Spleen (tissue), 11 donors: ENCODE results near the gene FKRP. TPM values are rescaled to one million over a fixed set of nuclear protein-coding genes. Genes with fewer than 3 reads are reported as not detected.
"Not testable (repeated sequence)": the region's sequence is repeated elsewhere in the genome, so short reads cannot be mapped to it uniquely, and the experiment has no call there.

Source experiments
- DNase-seq: peaks from one replicate; pipeline ENCODE4 v3.0.0-alpha.2; 2020
- H3K27ac ChIP-seq, 8 donors: fragments of 200-600 bp; sonication (generic) in 7 of 8; 1 replicate in 4 of 8; 2 replicates in 4 of 8; pipeline versions ENCODE4 v1.5.0 to v1.8.0; 2016 to 2021; ENCODE audit warnings: inconsistent platforms in 4 of 8, mild to moderate bottlenecking in 4 of 8, moderate library complexity in 1 of 8
- H3K27me3 ChIP-seq, 7 donors: fragments of 200-600 bp; sonication (generic) in 6 of 7; replicated peaks in 1 of 7; 1 replicate in 4 of 7; 2 replicates in 3 of 7; pipeline versions ENCODE4 v1.5.0 to v1.8.0; 2016 to 2021; ENCODE audit warnings: inconsistent platforms in 3 of 7, mild to moderate bottlenecking in 1 of 7
- H3K36me3 ChIP-seq, 6 donors: fragments of 200-600 bp; sonication (generic) in 5 of 6; 1 replicate in 4 of 6; 2 replicates in 2 of 6; pipeline versions ENCODE4 v1.5.0 to v1.8.0; 2016 to 2021; ENCODE audit warnings: inconsistent platforms in 2 of 6
- H3K4me1 ChIP-seq, 6 donors: fragments of 200-600 bp; sonication (generic) in 5 of 6; 1 replicate in 3 of 6; 2 replicates in 3 of 6; pipeline versions ENCODE4 v1.5.0 to v1.8.0; 2016 to 2021; ENCODE audit warnings: inconsistent platforms in 3 of 6
- H3K4me3 ChIP-seq, 8 donors: fragments of 200-600 bp; sonication (generic) in 7 of 8; 1 replicate in 4 of 8; 2 replicates in 4 of 8; pipeline versions ENCODE4 v1.5.0 to v1.8.0; 2016 to 2021; ENCODE audit warnings: inconsistent platforms in 4 of 8, mild to moderate bottlenecking in 4 of 8, moderate library complexity in 2 of 8
- H3K9me3 ChIP-seq, 8 donors: fragments of 200-600 bp; sonication (generic) in 7 of 8; 1 replicate in 4 of 8; 2 replicates in 4 of 8; pipeline versions ENCODE4 v1.5.0 to v1.8.0; 2016 to 2021; ENCODE audit warnings: inconsistent platforms in 4 of 8
- POLR2A ChIP-seq, 3 donors: fragments of 450-650 bp; IDR thresholded peaks; one replicate each; pipeline ENCODE4 v1.5.1; 2017; ENCODE audit warnings: antibody characterized with exemption in 3 of 3, mild to moderate bottlenecking in 1 of 3
- POLR2AphosphoS5 ChIP-seq, 3 donors: sonication (generic); formaldehyde crosslinking; IDR thresholded peaks; one replicate each; pipeline ENCODE4 v1.5.1; 2017; ENCODE audit warnings: antibody characterized with exemption in 3 of 3
- WGBS, 5 donors: extraction: QIAGEN DNeasy Blood & Tissue Kit in 3 of 5; methylation state at CpG; one replicate each; pipeline versions ENCODE4 v1.1.5 to v1.1.7; 2013 to 2018; 5-methylcytosine and 5-hydroxymethylcytosine counted together
- intact Hi-C: fragments of 100-400 bp; cut with DNase I; formaldehyde crosslinking; loops from one replicate; pipeline ENCODE4 v1.15.0; 2023; ENCODE audit warnings: low total_unique reads
- polyA plus RNA-seq, 3 donors: library from polyadenylated mRNA; stranded (reverse); fragments of 200-250 nt; gene quantifications; one replicate each; pipeline ENCODE4 v1.2.1, GENCODE V29; 2013
- total RNA-seq, 7 donors: library from RNA; depleted of rRNA in 3 of 7; stranded (reverse); fragments of >200 nt in 3 of 7; fragmentation: NEBNext Ultra II Directional in 4 of 7; extraction: Animal tissue kit (Norgen Biotek cat#: 25700) in 4 of 7; gene quantifications; one replicate each; pipeline versions ENCODE4 v1.1.0 to v1.2.1, GENCODE V29; 2016 to 2021
- TF ChIP-seq, protein P1 (sequence below), 11 experiments: fragments of 200-600 bp in 7 of 11; fragments of 450-650 bp in 4 of 11; sonication (generic) in 4 of 11; IDR thresholded peaks in 8 of 11; conservative IDR thresholded peaks in 3 of 11; 1 replicate in 7 of 11; 2 replicates in 4 of 11; pipeline versions ENCODE4 v1.4.0 to v1.8.0; 2016 to 2021; ENCODE audit warnings: antibody characterized with exemption in 11 of 11, inconsistent platforms in 4 of 11, mild to moderate bottlenecking in 1 of 11
- donor health status: healthy with polysubstance abuse.
- donor health status: DM: no; HTN: no; CAD: no; lungs with moderate emphysema.
- donor health status: DM: no; HTN: no; CAD: no.
- donor health status: Bipolar disorder and iron deficiency.
- donor health status: healthy.
- donor health status: DM: no; HTN: no; CAD: no.
- donor health status: DM: yes; HTN: yes; CAD: no.

Gene FKRP
- total and polyA plus RNA-seq, 10 donors = 5.3 to 24.8 (median 18.8) TPM

DNA sequence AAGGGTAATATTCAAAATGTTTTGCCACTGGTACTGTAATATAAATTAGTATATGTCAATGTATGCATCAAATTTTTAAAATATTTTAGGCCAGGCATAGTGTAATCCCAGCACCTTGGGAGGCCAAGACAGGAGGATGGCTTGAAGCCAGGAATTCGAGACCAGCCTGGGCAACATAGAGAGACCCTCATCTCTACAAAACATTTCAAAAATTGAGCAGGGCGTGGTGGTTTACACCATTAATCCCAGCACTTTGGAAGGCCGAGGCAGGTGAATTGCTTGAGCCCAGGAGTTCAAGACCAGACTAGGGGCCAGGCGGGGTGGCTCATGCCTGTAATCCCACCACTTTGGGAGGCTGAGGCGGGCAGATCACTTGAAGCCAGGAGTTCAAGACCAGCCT lies 14.5 kb downstream of the FKRP start:
- 88 to 97% (median 92%) methylated on average over 5 of the region's 5 CpGs for WGBS, 5 donors
- H3K27ac ChIP-seq = no peak overlapping the region
- TF ChIP-seq, protein P1, sequence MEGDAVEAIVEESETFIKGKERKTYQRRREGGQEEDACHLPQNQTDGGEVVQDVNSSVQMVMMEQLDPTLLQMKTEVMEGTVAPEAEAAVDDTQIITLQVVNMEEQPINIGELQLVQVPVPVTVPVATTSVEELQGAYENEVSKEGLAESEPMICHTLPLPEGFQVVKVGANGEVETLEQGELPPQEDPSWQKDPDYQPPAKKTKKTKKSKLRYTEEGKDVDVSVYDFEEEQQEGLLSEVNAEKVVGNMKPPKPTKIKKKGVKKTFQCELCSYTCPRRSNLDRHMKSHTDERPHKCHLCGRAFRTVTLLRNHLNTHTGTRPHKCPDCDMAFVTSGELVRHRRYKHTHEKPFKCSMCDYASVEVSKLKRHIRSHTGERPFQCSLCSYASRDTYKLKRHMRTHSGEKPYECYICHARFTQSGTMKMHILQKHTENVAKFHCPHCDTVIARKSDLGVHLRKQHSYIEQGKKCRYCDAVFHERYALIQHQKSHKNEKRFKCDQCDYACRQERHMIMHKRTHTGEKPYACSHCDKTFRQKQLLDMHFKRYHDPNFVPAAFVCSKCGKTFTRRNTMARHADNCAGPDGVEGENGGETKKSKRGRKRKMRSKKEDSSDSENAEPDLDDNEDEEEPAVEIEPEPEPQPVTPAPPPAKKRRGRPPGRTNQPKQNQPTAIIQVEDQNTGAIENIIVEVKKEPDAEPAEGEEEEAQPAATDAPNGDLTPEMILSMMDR (IDR thresholded peaks at IDR 0.05 in 8 of 11, conservative IDR thresholded peaks at IDR 0.05 in 3 of 11) = no peak
- TF ChIP-seq POLR2A (IDR thresholded peaks at IDR 0.05) = no peak
- no peak for TF ChIP-seq POLR2AphosphoS5 (IDR thresholded peaks at IDR 0.05)
- intact Hi-C loops = no loop called here
- peaks cover 0 to 31% (median 10%) of the 10 kb centered on the region in 6 donors for H3K36me3 ChIP-seq
- DNase-seq = no peak
- peaks cover 16 to 34% (median 22%) of the 10 kb centered on the region in 6 donors for H3K4me1 ChIP-seq
- H3K9me3 ChIP-seq = no peaks in the 10 kb centered on the region
- no peaks in the 10 kb centered on the region for H3K27me3 ChIP-seq
- no peak overlapping the region for H3K4me3 ChIP-seq

DNA sequence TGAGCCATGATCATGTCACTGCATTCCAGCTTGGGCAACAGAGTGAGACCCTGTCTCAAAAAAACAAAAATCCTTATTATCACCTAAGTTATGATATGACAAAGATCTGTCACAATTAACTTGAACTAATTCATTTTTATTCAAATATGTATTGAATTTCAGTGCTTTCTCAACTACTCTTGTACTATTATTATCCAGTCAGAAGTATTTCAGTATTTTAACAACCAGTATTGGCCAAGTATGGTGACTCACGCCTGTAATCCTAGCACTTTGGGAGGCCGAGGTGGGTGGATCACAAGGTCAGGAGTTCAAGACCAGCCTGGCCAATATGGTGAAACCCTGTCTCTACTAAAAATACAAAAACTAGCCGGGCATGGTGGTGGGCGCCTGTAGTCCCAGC lies 15.0 kb downstream of the FKRP start:
- intact Hi-C loops, H3K27me3 ChIP-seq, H3K4me3 ChIP-seq, H3K9me3 ChIP-seq, H3K27ac ChIP-seq, DNase-seq: not testable (repeated sequence)
- Histone ChIP-seq H3K36me3 (peaks cover 0 to 25% (median 6%) of the 10 kb centered on the region in 6 donors), H3K4me1 (peaks cover 11 to 29% (median 16%) of the 10 kb centered on the region in 6 donors)
- WGBS, 5 donors = 76 to 87% (median 82%) methylated on average over 4 of the region's 4 CpGs

DNA sequence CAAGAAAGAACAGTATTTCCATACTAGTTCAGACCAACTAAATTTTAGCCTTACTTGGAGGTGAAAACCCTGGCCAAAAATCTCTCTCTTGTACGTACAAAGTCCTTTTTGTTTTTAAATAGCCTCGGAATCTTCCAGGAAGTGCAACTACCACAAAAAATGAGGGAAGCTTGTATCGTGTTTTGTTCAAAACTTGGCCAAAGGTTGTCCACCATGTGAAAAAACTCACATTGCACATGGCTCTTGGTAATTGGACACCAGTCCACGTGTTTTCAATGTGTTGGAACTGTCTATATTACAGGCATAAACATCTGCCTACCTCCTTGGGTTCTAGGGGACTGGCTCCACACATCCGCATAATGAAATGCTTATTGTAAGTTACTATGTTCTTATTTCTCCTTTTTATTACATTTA lies 15.6 kb downstream of the FKRP start:
- H3K27ac ChIP-seq = no peak overlapping the region
- H3K4me3 ChIP-seq = no peak overlapping the region
- H3K27me3 ChIP-seq = no peaks in the 10 kb centered on the region
- intact Hi-C loops = no loop called here
- H3K4me1 ChIP-seq = peaks cover 11 to 24% (median 13%) of the 10 kb centered on the region in 6 donors
- no peak for TF ChIP-seq POLR2A (IDR thresholded peaks at IDR 0.05)
- TF ChIP-seq, protein P1 (IDR thresholded peaks at IDR 0.05 in 8 of 11, conservative IDR thresholded peaks at IDR 0.05 in 3 of 11) = no peak
- TF ChIP-seq POLR2AphosphoS5 (IDR thresholded peaks at IDR 0.05) = no peak
- no peaks in the 10 kb centered on the region for H3K9me3 ChIP-seq
- peaks cover 0 to 20% (median 3%) of the 10 kb centered on the region in 6 donors for H3K36me3 ChIP-seq
- DNase-seq = no peak
- 66 to 87% (median 78%) methylated on average over 5 of the region's 5 CpGs for WGBS, 5 donors

DNA sequence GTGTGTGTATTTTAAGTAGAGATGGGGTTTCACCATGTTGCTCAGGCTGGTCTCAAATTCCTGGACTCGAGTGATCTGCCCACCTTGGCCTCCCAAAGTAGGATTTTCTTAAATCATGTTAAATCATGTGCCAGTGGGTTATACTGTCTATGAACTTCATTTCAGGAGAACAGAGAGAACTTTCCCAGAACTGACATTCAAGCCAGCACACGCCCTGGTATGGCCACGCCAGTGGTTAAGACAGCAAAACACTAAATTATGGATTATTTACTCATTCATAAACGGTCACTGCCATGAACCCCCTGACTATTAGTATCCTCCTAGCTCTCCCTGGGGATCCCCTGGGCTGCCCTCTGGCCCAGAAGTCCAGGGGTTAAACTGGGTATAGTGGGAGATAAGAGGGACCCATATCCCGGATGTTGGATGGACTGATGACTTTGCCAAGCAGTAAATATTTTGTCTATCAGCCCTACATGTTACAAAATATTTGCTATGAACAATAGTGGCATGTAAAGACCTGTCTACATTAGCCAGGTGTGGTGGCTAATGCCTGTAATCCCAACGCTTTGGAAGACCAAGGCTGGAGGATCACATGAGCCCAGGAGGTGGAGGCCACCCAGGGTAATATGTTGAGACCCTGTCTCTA lies 16.5 kb downstream of the FKRP start:
- Histone ChIP-seq H3K36me3 (peaks cover 0 to 13% (median 0%) of the 10 kb centered on the region in 6 donors), H3K27me3 (no peaks in the 10 kb centered on the region), H3K9me3 (no peaks in the 10 kb centered on the region), H3K4me1 (peaks cover 3 to 21% (median 4%) of the 10 kb centered on the region in 6 donors), H3K27ac (no peak overlapping the region), H3K4me3 (no peak overlapping the region)
- no peak for DNase-seq
- TF ChIP-seq POLR2A (IDR thresholded peaks at IDR 0.05) = no peak
- TF ChIP-seq, protein P1 (IDR thresholded peaks at IDR 0.05 in 8 of 11, conservative IDR thresholded peaks at IDR 0.05 in 3 of 11) = no peak
- no peak for TF ChIP-seq POLR2AphosphoS5 (IDR thresholded peaks at IDR 0.05)
- intact Hi-C loops = no loop called here
- WGBS, 5 donors = 78 to 95% (median 86%) methylated on average over 6 of the region's 6 CpGs
